ENCODE data around the gene LYG2. TPM values are rescaled to one million over a fixed set of nuclear protein-coding genes. Genes with fewer than 3 reads are reported as not detected.

The LYG2 gene
- total and polyA plus RNA-seq, 2 of the 8 experiments (the other 6 are each of a cell fraction or from before 2014, with no cell fraction given) = not detected

DNA sequence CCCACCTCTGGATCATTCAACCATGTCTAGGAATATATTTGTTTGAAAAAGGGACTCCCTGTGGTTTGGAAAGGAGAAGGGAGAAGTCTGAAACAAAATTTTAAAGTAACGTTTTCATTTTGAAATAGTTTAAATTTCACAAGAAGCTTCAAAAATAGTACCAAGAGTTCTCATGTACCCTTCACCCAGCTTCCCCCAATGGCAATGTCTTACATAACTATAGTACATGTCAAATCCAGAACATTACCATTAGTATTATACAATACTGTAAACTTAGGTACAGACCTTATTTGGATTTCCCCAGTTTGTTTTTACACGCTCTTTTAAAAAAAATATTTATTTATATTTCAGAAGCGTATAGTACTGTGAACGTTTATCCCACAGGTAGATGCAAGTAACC, 4.0 kb upstream of the LYG2 start:
- FAIRE-seq = no peak
- H3K36me3 ChIP-seq (ENCODE audit: control insufficient read depth in 2 of 4, insufficient read depth in 4 of 4, low read length in 3 of 4) = no peaks in the 10 kb centered on the region
- H3K79me2 ChIP-seq (ENCODE audit: control insufficient read depth in 1 of 2, insufficient read depth in 2 of 2, low read length in 2 of 2) = no peaks in the 10 kb centered on the region
- H2AK5ac ChIP-seq (ENCODE audit: low read depth, low read length) = no peak overlapping the region
- H3K4ac ChIP-seq (replicated peaks; ENCODE audit: insufficient read length, low read depth, low read length) = no peak overlapping the region
- ChIA-PET POLR2A (ENCODE audit: partially characterized antibody) (interaction anchor here (0.9 kb wide), 1 partner anchor 77 kb away, joined by 3 read pairs; the partner anchor contains the start of gene TXNDC9), CTCF (ENCODE audit: partially characterized antibody) (interaction anchor here (0.7 to 1.7 kb wide), 2 partner anchors 15 to 133 kb away, joined by 3 to 8 read pairs; no protein-coding TSS in a partner anchor)
- H3K27ac ChIP-seq (ENCODE audit: low read depth, low read length) = no peak overlapping the region
- no peaks in the 10 kb centered on the region for H4K20me1 ChIP-seq (replicated peaks in 1 of 2; ENCODE audit: control insufficient read depth in 1 of 2, insufficient read depth in 2 of 2, low read length in 2 of 2)
- WGBS, 2 experiments (ENCODE audit: extremely low coverage in 1 of 2, insufficient coverage in 1 of 2, insufficient read length in 1 of 2, insufficient replicate concordance in 2 of 2, low coverage in 1 of 2, low lambda C conversion rate in 2 of 2, missing lambda C conversion rate in 1 of 2) = 93% methylated on average over 4 of the region's 4 CpGs; no CpG with 5 or more reads in 1 of the 2 experiments
- no peak overlapping the region for H2BK12ac ChIP-seq (ENCODE audit: low read depth, low read length)
- no peak overlapping the region for H3K4me2 ChIP-seq (ENCODE audit: insufficient read depth in 1 of 2, low read depth in 2 of 2, low read length in 2 of 2)
- no peak overlapping the region for H2BK120ac ChIP-seq (replicated peaks; ENCODE audit: low read depth, low read length)
- H3K9me3 ChIP-seq (ENCODE audit: insufficient read depth in 2 of 2, low read depth in 1 of 2, low read length in 1 of 2) = no peaks in the 10 kb centered on the region
- no peak overlapping the region for H2BK20ac ChIP-seq (ENCODE audit: low read length)
- no peak overlapping the region for H4K8ac ChIP-seq (ENCODE audit: extremely low read depth, insufficient read depth, low read length)
- no peak overlapping the region for H3K9ac ChIP-seq (replicated peaks in 1 of 4; ENCODE audit: extremely low read depth in 1 of 4, low read depth in 3 of 4, low read length in 3 of 4)
- H3K18ac ChIP-seq (ENCODE audit: extremely low read depth, low read length) = no peak overlapping the region
- no peaks in the 10 kb centered on the region for H3K79me1 ChIP-seq (ENCODE audit: low read depth, low read length)
- no peaks in the 10 kb centered on the region for H3K27me3 ChIP-seq (replicated peaks in 1 of 4; ENCODE audit: control insufficient read depth in 3 of 4, extremely low read depth in 1 of 4, insufficient read depth in 3 of 4, low read length in 3 of 4)
- no peak overlapping the region for H4K91ac ChIP-seq (replicated peaks; ENCODE audit: insufficient read length, low read length)
- no peak for DNase-seq (ENCODE audit: low read depth in 1 of 2, low spot score in 2 of 2)
- no peak overlapping the region for H2AFZ ChIP-seq (ENCODE audit: low read length)
- H4K5ac ChIP-seq (ENCODE audit: insufficient read length, low read depth, low read length) = no peak overlapping the region
- H2BK15ac ChIP-seq (ENCODE audit: low read length) = no peak overlapping the region
- H3K14ac ChIP-seq (ENCODE audit: insufficient read length) = no peak overlapping the region
- H3K23me2 ChIP-seq (ENCODE audit: low read depth, low read length) = no peaks in the 10 kb centered on the region
- H3K23ac ChIP-seq (ENCODE audit: insufficient read length) = no peak overlapping the region
- H3K4me1 ChIP-seq (replicated peaks in 1 of 4; ENCODE audit: control insufficient read depth in 3 of 4, insufficient read depth in 4 of 4, low read length in 3 of 4) = no peaks in the 10 kb centered on the region
- no peak overlapping the region for H2BK5ac ChIP-seq (ENCODE audit: low read depth, low read length)
- no peak overlapping the region for H3K4me3 ChIP-seq (ENCODE audit: extremely low read depth in 1 of 4, insufficient read depth in 2 of 4, low read depth in 3 of 4, low read length in 4 of 4)
- H3K56ac ChIP-seq (replicated peaks; ENCODE audit: insufficient read length, low read depth, low read length) = no peak overlapping the region

All from H1 (cell line).